Keratinocyte (primary cell): Measurements from ENCODE around the gene GDAP1L1. TPM values are rescaled to one million over a fixed set of nuclear protein-coding genes. Genes with fewer than 3 reads are reported as not detected.
"Not testable (repeated sequence)": the region's sequence is repeated elsewhere in the genome, so short reads cannot be mapped to it uniquely, and the experiment has no call there.

ENCODE experiments used
- DNase-seq: peaks from one replicate; pipeline ENCODE4 v3.0.0-alpha.2; 2011; ENCODE audit warnings: low read depth, missing footprints, low spot score
- FAIRE-seq: peaks from 2 replicates; lab custom pipeline; 2011; peaks lifted over from hg19 to GRCh38; lab: Jason Lieb, UNC
- H2AFZ ChIP-seq: 2 replicates; pipeline ENCODE4 v1.6.0; 2012; ENCODE audit warnings: low read length, control low read depth, inconsistent platforms; ENCODE audit not compliant: control insufficient read depth
- H3K27ac ChIP-seq: 2 replicates; pipeline ENCODE4 v1.5.1; 2011; ENCODE audit warnings: low read length; ENCODE audit not compliant: control insufficient read depth, insufficient read depth
- H3K27me3 ChIP-seq: 3 replicates; pipeline ENCODE4 v1.6.0; 2011; ENCODE audit warnings: low read length; ENCODE audit not compliant: control insufficient read depth, insufficient read depth; ENCODE audit errors: extremely low read depth
- H3K36me3 ChIP-seq, 2 experiments: 2 replicates in 1 of 2; 3 replicates in 1 of 2; pipeline ENCODE4 v1.5.1; 2011; ENCODE audit warnings: low read length in 2 of 2, mild to moderate bottlenecking in 1 of 2; ENCODE audit not compliant: control insufficient read depth in 2 of 2, insufficient read depth in 2 of 2; ENCODE audit errors: extremely low read depth in 1 of 2
- H3K4me1 ChIP-seq: 3 replicates; pipeline ENCODE4 v1.5.1; 2011; ENCODE audit warnings: low read length; ENCODE audit not compliant: control insufficient read depth, insufficient read depth; ENCODE audit errors: extremely low read depth
- H3K4me2 ChIP-seq: 3 replicates; pipeline ENCODE4 v1.6.0; 2011; ENCODE audit warnings: low read depth, low read length; ENCODE audit not compliant: control insufficient read depth, insufficient read depth; ENCODE audit errors: extremely low read depth
- H3K4me3 ChIP-seq, 3 experiments: fragments of 200-600 bp in 1 of 3; sonication (generic) in 1 of 3; 2 replicates in 2 of 3; 3 replicates in 1 of 3; pipeline ENCODE4 v1.5.1; 2011 to 2016; ENCODE audit warnings: low read length in 3 of 3, mild to moderate bottlenecking in 3 of 3, control low read depth in 2 of 3, inconsistent platforms in 1 of 3, low read depth in 1 of 3, mixed read lengths in 1 of 3, mixed run types in 1 of 3, moderate library complexity in 1 of 3; ENCODE audit not compliant: control insufficient read depth in 2 of 3, insufficient read depth in 2 of 3; ENCODE audit errors: extremely low read depth in 1 of 3
- H3K79me2 ChIP-seq: 2 replicates; pipeline ENCODE4 v1.6.0; 2012; ENCODE audit warnings: low read length; ENCODE audit not compliant: control insufficient read depth, insufficient read depth
- H3K9ac ChIP-seq: 3 replicates; pipeline ENCODE4 v1.6.0; 2011; ENCODE audit warnings: low read length; ENCODE audit not compliant: control insufficient read depth, insufficient read depth; ENCODE audit errors: extremely low read depth
- H3K9me1 ChIP-seq: 3 replicates; pipeline ENCODE4 v1.6.0; 2011; ENCODE audit warnings: low read length; ENCODE audit not compliant: control insufficient read depth, insufficient read depth; ENCODE audit errors: extremely low read depth
- H3K9me3 ChIP-seq: 2 replicates; pipeline ENCODE4 v1.5.1; 2012; ENCODE audit warnings: low read depth, low read length; ENCODE audit not compliant: control insufficient read depth
- H4K20me1 ChIP-seq: 3 replicates; pipeline ENCODE4 v1.6.0; 2011; ENCODE audit warnings: low read length; ENCODE audit not compliant: control insufficient read depth, insufficient read depth; ENCODE audit errors: extremely low read depth
- CTCF ChIP-seq, 3 experiments: IDR thresholded peaks in 1 of 3; conservative IDR thresholded peaks in 1 of 3; optimal IDR thresholded peaks in 1 of 3; 2 replicates in 2 of 3; 3 replicates in 1 of 3; pipeline versions ENCODE3 to v1.5.1; 2011; ENCODE audit warnings: low read length in 3 of 3, mild to moderate bottlenecking in 3 of 3, moderate library complexity in 2 of 3, control low read depth in 1 of 3, inconsistent platforms in 1 of 3; ENCODE audit not compliant: insufficient read depth in 2 of 3; ENCODE audit errors: extremely low read depth in 1 of 3
- EZH2 ChIP-seq: IDR thresholded peaks from one replicate; pipeline ENCODE4 v1.6.1; 2012; ENCODE audit warnings: inconsistent platforms, mild to moderate bottlenecking, low read length, moderate library complexity
- dilution Hi-C: fragments of 300-500 bp; cut with MboI; formaldehyde crosslinking; loops from one replicate; pipeline ENCODE4 v1.7.0; 2020; ENCODE audit warnings: low sequenced_read_pairs; ENCODE audit not compliant: extremely low pct_ligation_motif_present
- polyA plus RNA-seq, 5 experiments: library from polyadenylated mRNA; depleted of rRNA in 3 of 5; stranded (reverse) in 3 of 5; stranded (forward) in 1 of 5; unstranded in 1 of 5; fragments of >200 nt; gene quantifications; 1 replicate in 1 of 5; 2 replicates in 3 of 5; 3 replicates in 1 of 5; pipeline versions ENCODE4 v1.2.1 to v1.2.3, GENCODE V29; 2011 to 2012; ENCODE audit warnings: missing spikeins in 2 of 5, low read depth in 1 of 5, low replicate concordance in 1 of 5

GDAP1L1 gene
- polyA plus RNA-seq, 1 donor (not counting 4 experiments of a cell fraction or from before 2014, with no cell fraction given) = not detected

GRCh38 chr20:44324343-44324742 lies 77.2 kb downstream of the GDAP1L1 start:
- no peak overlapping the region for H3K27ac ChIP-seq
- H3K9me3 ChIP-seq = no peaks in the 10 kb centered on the region
- H3K36me3 ChIP-seq = no peaks in the 10 kb centered on the region
- no peak overlapping the region for H3K4me3 ChIP-seq
- H3K9ac ChIP-seq = no peak overlapping the region
- no peaks in the 10 kb centered on the region for H3K9me1 ChIP-seq
- H4K20me1 ChIP-seq = no peaks in the 10 kb centered on the region
- no peak for DNase-seq
- no peaks in the 10 kb centered on the region for H3K4me1 ChIP-seq
- no peaks in the 10 kb centered on the region for H3K79me2 ChIP-seq
- H2AFZ ChIP-seq = no peak overlapping the region
- dilution Hi-C loops = loop anchor here (10.0 kb wide), 1 partner anchor 60 kb away; no protein-coding TSS in a partner anchor
- no peaks in the 10 kb centered on the region for H3K27me3 ChIP-seq
- FAIRE-seq = no peak
- TF ChIP-seq CTCF (optimal IDR thresholded peaks at IDR 0.05 in 1 of 3, IDR thresholded peaks at IDR 0.05 in 1 of 3, conservative IDR thresholded peaks at IDR 0.05 in 1 of 3; ENCODE audit: extremely low read depth in 1 of 3, insufficient read depth in 2 of 3, low read length in 3 of 3) = no peak
- TF ChIP-seq EZH2 = no peak
- H3K4me2 ChIP-seq = no peak overlapping the region

GRCh38 chr20:44326391-44327159 lies 79.5 kb downstream of the GDAP1L1 start:
- no peaks in the 10 kb centered on the region for H3K27me3 ChIP-seq
- H3K9ac ChIP-seq = no peak overlapping the region
- H3K36me3 ChIP-seq = no peaks in the 10 kb centered on the region
- no peak for FAIRE-seq
- no peaks in the 10 kb centered on the region for H4K20me1 ChIP-seq
- no peaks in the 10 kb centered on the region for H3K9me1 ChIP-seq
- no peak for TF ChIP-seq EZH2
- peak in 1 of 3 experiments; percentile 7 for TF ChIP-seq CTCF (optimal IDR thresholded peaks at IDR 0.05 in 1 of 3, IDR thresholded peaks at IDR 0.05 in 1 of 3, conservative IDR thresholded peaks at IDR 0.05 in 1 of 3; ENCODE audit: extremely low read depth in 1 of 3, insufficient read depth in 2 of 3, low read length in 3 of 3)
- no peaks in the 10 kb centered on the region for H3K79me2 ChIP-seq
- H3K4me3 ChIP-seq = peak overlapping the region in 1 of 3 experiments; percentile 12
- H3K4me1 ChIP-seq = no peaks in the 10 kb centered on the region
- H2AFZ ChIP-seq = peak overlapping the region; percentile 65
- H3K4me2 ChIP-seq = peak overlapping the region; percentile 37
- dilution Hi-C loops = loop anchor here (10.0 kb wide), 1 partner anchor 58 kb away; no protein-coding TSS in a partner anchor
- DNase-seq = no peak
- no peaks in the 10 kb centered on the region for H3K9me3 ChIP-seq
- no peak overlapping the region for H3K27ac ChIP-seq

GRCh38 chr20:44327748-44328147 lies 80.6 kb downstream of the GDAP1L1 start:
- FAIRE-seq, H3K4me1 ChIP-seq, DNase-seq, H3K79me2 ChIP-seq, H3K4me3 ChIP-seq, H3K9me1 ChIP-seq, H3K36me3 ChIP-seq, H3K9ac ChIP-seq, H3K4me2 ChIP-seq, H3K27me3 ChIP-seq, H3K9me3 ChIP-seq, H2AFZ ChIP-seq, H4K20me1 ChIP-seq, H3K27ac ChIP-seq: not testable (repeated sequence)
- dilution Hi-C loops = loop anchor here (10.0 kb wide), 1 partner anchor 57 kb away; no protein-coding TSS in a partner anchor
